NOMO-1 (cell line): Measurements from ENCODE around the gene MAGEB2.
"Not testable (repeated sequence)": the region's sequence is repeated elsewhere in the genome, so short reads cannot be mapped to it uniquely, and the experiment has no call there.

ENCODE experiments used
- DNase-seq, 2 experiments: peaks; one replicate each; lab custom pipeline; 2025; ENCODE audit not compliant: unreplicated experiment in 2 of 2; lab: John Stamatoyannopoulos, UW

MAGEB2 gene

GRCh38 chrX:30215357-30215843, at the start of gene MAGEB2:
Gene MAGEB2 (plus strand): TSS chrX:30215563. CDS start chrX:30218581, 3,018 bp downstream.
- no peak for DNase-seq

- DNase-seq = no peak
These were observed 44.5 kb upstream of the MAGEB2 start for GRCh38 chrX:30170900-30171299.

- no peak for DNase-seq
These were observed 34.0 kb upstream of the MAGEB2 start for GRCh38 chrX:30181353-30181752.

GRCh38 chrX:30183554-30183953, 31.8 kb upstream of the MAGEB2 start:
- DNase-seq = no peak

GRCh38 chrX:30190426-30190825, 24.9 kb upstream of the MAGEB2 start:
- DNase-seq = no peak

- not testable (repeated sequence) for DNase-seq
These were observed 21.5 kb upstream of the MAGEB2 start for GRCh38 chrX:30193910-30194309.

GRCh38 chrX:30196322-30196721, 19.0 kb upstream of the MAGEB2 start:
- DNase-seq = no peak

GRCh38 chrX:30212172-30212571, 3.2 kb upstream of the MAGEB2 start:
- no peak for DNase-seq

GRCh38 chrX:30217465-30217864, 2.1 kb downstream of the MAGEB2 start:
- DNase-seq = no peak

GRCh38 chrX:30219372-30219771, 4.0 kb downstream of the MAGEB2 start:
- no peak for DNase-seq

GRCh38 chrX:30220661-30221060, 5.3 kb downstream of the MAGEB2 start:
- no peak for DNase-seq

GRCh38 chrX:30224536-30224935, 9.2 kb downstream of the MAGEB2 start:
- no peak for DNase-seq

- no peak for DNase-seq
These were observed 13.2 kb downstream of the MAGEB2 start for GRCh38 chrX:30228526-30228925.

GRCh38 chrX:30230395-30230794, 15.0 kb downstream of the MAGEB2 start, which contains the start of gene MAGEB3:
Gene MAGEB3 (plus strand): TSS chrX:30230657. CDS start chrX:30235925, 5,268 bp downstream.
- DNase-seq = no peak

GRCh38 chrX:30241724-30242415, 26.5 kb downstream of the MAGEB2 start, which contains the start of gene MAGEB4:
Gene MAGEB4 (plus strand): TSS chrX:30242000. CDS start chrX:30242136, 136 bp downstream.
- DNase-seq = no peak

GRCh38 chrX:30246769-30247489, 31.6 kb downstream of the MAGEB2 start, which contains the start of gene MAGEB1:
Gene MAGEB1 (plus strand): TSS chrX:30247146. CDS start chrX:30250494, 3,348 bp downstream.
- no peak for DNase-seq

GRCh38 chrX:30248854-30249253, 33.5 kb downstream of the MAGEB2 start:
- no peak for DNase-seq

- DNase-seq = no peak
These were observed 37.9 kb downstream of the MAGEB2 start for GRCh38 chrX:30253257-30253656.

- DNase-seq = no peak
These were observed 44.6 kb downstream of the MAGEB2 start for GRCh38 chrX:30259927-30260326.

GRCh38 chrX:30261012-30261411, 45.6 kb downstream of the MAGEB2 start:
- DNase-seq = no peak

GRCh38 chrX:30262763-30263162, 47.4 kb downstream of the MAGEB2 start:
- DNase-seq = no peak
